GM19193 (cell line): Measurements from ENCODE around the gene WHAMM.

Source experiments
- POLR2A ChIP-seq: IDR thresholded peaks from 4 replicates; pipeline ENCODE4 v1.6.1; 2011; ENCODE audit not compliant: insufficient read depth, insufficient read length; ENCODE audit errors: extremely low read depth

The WHAMM gene

GRCh38 chr15:82798531-82799166 lies 10.8 kb upstream of the WHAMM start:
- no peak for TF ChIP-seq POLR2A

- no peak for TF ChIP-seq POLR2A
Measured at GRCh38 chr15:82799183-82799841, 10.1 kb upstream of the WHAMM start.

GRCh38 chr15:82802497-82802896 lies 6.9 kb upstream of the WHAMM start:
- TF ChIP-seq POLR2A = no peak

GRCh38 chr15:82803793-82804574 lies 5.4 kb upstream of the WHAMM start:
- TF ChIP-seq POLR2A = no peak

- TF ChIP-seq POLR2A = no peak
Measured at GRCh38 chr15:82804575-82804949, 4.9 kb upstream of the WHAMM start.

GRCh38 chr15:82805994-82806406 lies 3.4 kb upstream of the WHAMM start, which contains the start of gene FSD2:
Gene FSD2, minus strand, starts transcription at chr15:82806069. Its CDS starts 18,679 bp downstream, at chr15:82787390.
- TF ChIP-seq POLR2A = no peak

GRCh38 chr15:82807920-82808633 lies 1.4 kb upstream of the WHAMM start:
- TF ChIP-seq POLR2A = no peak

GRCh38 chr15:82808634-82809041 lies 790 bp upstream of the WHAMM start:
- TF ChIP-seq POLR2A = no peak

- TF ChIP-seq POLR2A = no peak
Measured at GRCh38 chr15:82810061-82810889, 847 bp downstream of the WHAMM start.

GRCh38 chr15:82810890-82811426 lies 1.5 kb downstream of the WHAMM start:
- TF ChIP-seq POLR2A = no peak

GRCh38 chr15:82812994-82813393 lies 3.6 kb downstream of the WHAMM start:
- TF ChIP-seq POLR2A = no peak

GRCh38 chr15:82820128-82820527 lies 10.7 kb downstream of the WHAMM start:
- TF ChIP-seq POLR2A = no peak

- no peak for TF ChIP-seq POLR2A
Measured at GRCh38 chr15:82823049-82823448, 13.6 kb downstream of the WHAMM start.

GRCh38 chr15:82828075-82828474 lies 18.6 kb downstream of the WHAMM start:
- TF ChIP-seq POLR2A = no peak
